ENCODE results near the gene C19orf25. TPM values are rescaled to one million over a fixed set of nuclear protein-coding genes. Genes with fewer than 3 reads are reported as not detected.
"Not testable (repeated sequence)": the region's sequence is repeated elsewhere in the genome, so short reads cannot be mapped to it uniquely, and the experiment has no call there.

C19orf25 gene
- total RNA-seq, 1 donor from 2014 or later = 16.9 TPM

GRCh38 chr19:1486720-1487575 is 7.9 kb upstream of the C19orf25 start:
- DNase-seq (ENCODE audit: low spot score) = no peak
- intact Hi-C loops (cut with DNase I) = no loop called here

DNA sequence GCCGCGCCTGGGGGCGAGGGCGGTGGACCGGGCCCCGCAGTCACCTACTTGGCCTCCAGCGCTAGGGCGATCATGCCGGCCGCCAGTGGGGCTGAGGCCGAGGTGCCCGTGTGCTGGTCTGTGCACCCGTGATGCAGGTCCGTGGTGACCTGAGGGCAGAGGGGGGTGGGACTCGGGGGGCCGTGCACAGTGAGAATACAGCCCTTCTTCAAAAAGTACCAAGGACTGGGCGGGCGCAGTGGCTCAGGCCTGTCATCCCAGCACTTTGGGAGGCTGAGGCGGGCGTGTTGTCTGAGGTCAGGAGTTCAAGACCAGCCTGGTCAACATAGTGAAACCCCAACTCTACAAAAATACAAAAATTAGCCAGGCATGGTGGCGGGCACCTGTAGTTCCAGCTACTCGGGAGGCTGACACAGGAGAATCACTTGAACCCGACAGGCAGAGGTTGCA is 5.0 kb upstream of the C19orf25 start:
- no peak for DNase-seq (ENCODE audit: low spot score)
- intact Hi-C loops (cut with DNase I) = no loop called here

DNA sequence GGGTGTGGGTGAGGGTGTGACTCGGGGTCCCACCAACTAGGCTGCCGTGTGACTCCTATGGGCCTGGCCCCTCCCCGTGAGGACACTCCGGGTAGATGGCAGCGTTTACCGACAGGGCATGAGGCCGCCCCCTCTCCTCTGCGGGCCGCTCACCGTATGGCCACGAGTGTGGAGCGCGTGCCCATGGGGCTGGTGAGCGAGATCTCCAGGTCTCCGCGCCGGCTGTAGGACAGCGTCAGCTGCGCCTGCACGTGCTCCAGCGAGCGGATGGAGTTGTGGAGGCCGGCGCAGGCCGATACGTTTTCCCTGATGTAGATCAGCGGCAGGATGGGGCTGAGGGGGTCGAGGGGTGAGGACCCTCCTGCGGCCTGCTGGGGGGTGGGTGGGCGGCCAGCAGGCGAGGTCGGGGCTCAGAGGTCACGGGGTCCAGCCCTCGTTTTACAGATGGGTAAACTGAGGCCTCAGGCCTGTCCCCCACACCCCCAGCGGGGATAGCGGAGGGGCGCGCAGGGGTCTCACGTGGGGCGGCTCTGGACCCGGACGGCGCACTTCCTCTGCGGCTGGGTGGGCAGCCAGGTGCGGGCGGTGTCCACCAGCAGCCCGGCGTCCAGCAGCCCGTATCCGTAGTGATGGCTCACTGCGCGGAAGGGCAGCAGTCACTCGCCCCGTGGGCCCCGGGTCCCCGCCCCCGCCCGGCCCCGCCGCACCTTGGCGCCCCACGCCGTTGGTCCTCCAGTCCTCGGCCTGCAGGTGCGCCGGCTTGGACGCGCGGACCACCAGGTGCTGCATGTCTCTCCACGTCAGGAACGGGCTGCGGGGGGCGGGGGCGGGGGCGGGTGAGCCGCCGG is 4.3 kb upstream of the C19orf25 start:
- intact Hi-C loops (cut with DNase I) = no loop called here

GRCh38 chr19:1482361-1483130 is 3.5 kb upstream of the C19orf25 start:
- intact Hi-C loops (cut with DNase I) = no loop called here
- DNase-seq (ENCODE audit: low spot score) = no peak

More for the DNA sequence above, 4.3 kb upstream of the C19orf25 start:
- DNase-seq (ENCODE audit: low spot score) = no peak

GRCh38 chr19:1481893-1482360 is 2.9 kb upstream of the C19orf25 start:
- intact Hi-C loops (cut with DNase I) = no loop called here
- DNase-seq (ENCODE audit: low spot score) = no peak

DNA sequence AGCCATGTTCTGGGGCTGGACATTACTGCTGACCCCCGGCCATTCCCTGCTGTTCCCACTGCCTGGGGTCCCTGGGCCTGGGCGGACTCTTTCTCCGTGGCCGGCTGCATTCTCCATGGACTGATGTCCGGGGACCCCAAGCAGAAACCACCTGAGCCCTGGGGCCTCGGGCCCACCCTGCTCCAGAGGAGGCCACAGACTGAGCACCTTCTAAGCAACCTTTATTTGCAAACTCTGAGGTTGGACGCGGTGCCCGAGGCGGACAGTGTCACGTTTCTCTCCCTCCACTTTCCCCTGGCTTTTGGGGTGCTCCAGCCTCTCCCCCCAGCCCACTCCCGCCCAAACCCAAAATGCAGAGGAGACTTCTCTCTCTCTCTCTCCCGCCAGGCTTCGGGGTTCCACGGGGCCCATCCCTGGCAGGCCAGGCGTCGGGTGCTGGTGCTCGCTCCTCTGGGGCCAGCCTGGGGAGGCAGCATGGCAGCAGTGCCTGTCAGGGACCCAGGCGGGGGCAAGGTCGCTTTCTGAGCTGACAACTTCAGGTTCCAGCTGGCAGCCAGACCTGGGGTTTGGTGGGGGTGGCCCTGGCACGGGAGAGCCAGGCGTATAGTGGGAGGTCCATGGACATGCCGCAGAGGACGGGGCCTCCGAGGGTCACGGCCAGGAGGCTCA is 2.3 kb upstream of the C19orf25 start:
- intact Hi-C loops (cut with DNase I) = no loop called here
- no peak for DNase-seq (ENCODE audit: low spot score)

GRCh38 chr19:1477056-1477455 is 2.0 kb downstream of the C19orf25 start:
- DNase-seq (ENCODE audit: low spot score); intact Hi-C loops (cut with DNase I): not testable (repeated sequence)

DNA sequence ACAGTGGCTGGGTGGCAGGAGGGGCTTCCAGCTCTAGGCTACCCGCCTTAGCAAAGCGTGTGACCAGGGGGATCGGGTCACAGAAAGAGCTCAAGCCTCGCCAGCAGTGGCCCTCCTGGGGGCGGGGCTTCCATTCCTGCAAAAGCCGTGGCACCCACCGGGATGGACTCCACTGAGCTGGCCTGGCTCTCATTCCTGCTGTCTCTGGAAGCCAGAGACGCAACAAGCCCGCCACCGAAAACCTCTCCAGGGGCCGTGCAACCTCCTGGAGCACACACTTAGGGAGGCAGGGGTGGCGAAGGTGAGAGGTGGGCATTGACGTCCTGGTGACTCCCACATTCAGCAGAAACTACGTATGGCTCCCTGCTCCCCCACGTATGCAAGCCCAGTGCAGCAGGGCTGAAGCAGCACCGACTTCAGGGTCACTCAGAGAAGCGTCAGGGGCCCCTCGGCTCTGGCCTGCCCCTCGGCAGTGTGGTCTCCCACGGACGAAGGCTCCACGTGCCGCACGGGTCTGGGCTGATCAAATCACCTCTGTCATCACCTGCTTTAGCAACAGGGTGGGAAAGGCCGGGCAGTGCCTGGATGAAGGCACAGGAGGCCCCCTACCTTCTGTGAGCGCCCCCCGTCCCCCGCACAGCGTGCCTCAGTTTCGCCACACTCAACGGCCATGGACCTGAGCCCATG is 3.1 kb downstream of the C19orf25 start:
- no peak for DNase-seq (ENCODE audit: low spot score)
- intact Hi-C loops (cut with DNase I) = no loop called here

DNA sequence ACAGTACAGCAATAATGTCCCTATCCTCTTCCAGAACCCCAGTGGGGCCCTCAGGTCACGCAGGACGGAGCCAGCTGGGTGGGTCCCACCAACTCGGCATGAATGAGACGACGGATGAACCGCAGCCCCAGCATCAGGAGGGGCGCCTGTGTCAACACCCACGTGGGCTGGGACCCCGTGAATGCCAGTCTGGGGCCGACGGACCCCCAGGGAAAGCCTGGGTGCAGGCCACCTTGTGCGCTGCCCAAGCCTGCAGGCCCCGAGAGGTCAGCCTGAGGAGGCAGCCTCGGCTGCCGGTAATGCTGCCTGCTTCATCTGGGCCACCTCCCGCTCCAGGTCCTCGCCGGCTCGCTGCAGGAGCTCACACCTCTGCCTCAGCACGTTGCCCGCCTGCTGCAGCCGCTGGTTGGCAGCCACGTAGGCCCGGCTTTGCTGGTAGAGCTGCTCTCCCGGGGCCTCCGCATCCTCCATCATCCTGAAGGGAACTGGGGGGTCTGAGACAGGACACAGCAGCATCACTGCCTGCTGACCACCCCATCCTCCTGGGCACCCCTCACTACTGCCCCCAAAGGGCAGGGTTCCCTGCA is 4.2 kb downstream of the C19orf25 start:
- DNase-seq (ENCODE audit: low spot score) = no peak

GRCh38 chr19:1474011-1474764 is 4.8 kb downstream of the C19orf25 start:
- intact Hi-C loops (cut with DNase I) = no loop called here
- no peak for DNase-seq (ENCODE audit: low spot score)

More for the DNA sequence above, 4.2 kb downstream of the C19orf25 start:
- intact Hi-C loops (cut with DNase I) = no loop called here

- no peak for DNase-seq (ENCODE audit: low spot score)
- intact Hi-C loops (cut with DNase I) = no loop called here
Observed at GRCh38 chr19:1473085-1473851, 5.7 kb downstream of the C19orf25 start.

GRCh38 chr19:1472231-1473084 is 6.6 kb downstream of the C19orf25 start:
- intact Hi-C loops (cut with DNase I) = no loop called here
- DNase-seq (ENCODE audit: low spot score) = no peak

DNA sequence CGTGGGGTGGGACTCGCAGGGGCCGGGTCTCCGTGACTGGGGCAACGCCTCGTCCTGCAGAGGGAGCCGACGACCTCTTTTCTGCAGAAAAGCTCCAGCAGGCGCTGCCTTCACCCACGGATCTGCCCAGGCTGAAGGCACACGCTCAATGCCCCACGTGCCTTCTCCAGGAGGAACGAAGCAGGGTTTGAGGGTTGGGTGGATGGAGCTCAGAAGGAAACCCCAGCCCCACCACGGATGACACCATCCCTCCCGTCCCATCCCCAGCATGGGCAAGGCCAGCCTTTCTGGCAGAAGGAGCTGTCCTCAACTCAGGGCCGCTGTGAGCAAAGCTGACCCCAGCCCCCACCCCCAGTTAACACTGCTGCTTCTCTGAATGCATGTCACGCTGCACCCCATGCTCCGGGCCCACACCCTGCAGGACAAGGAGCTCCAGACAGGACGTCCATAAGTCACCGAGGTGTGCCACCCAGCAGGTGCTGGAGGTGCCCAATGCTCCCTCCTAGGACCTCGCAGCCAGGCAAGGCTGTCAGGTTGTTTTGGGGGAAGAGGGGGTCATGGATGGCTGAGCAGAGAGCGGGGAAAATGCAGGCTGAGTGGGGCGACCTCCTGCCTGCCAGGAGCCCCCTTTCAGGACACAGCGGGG is 7.4 kb downstream of the C19orf25 start:
- no peak for DNase-seq (ENCODE audit: low spot score)

GRCh38 chr19:1471010-1471514 is 8.0 kb downstream of the C19orf25 start:
- no peak for DNase-seq (ENCODE audit: low spot score)
- intact Hi-C loops (cut with DNase I) = no loop called here

More for the DNA sequence above, 7.4 kb downstream of the C19orf25 start:
- intact Hi-C loops (cut with DNase I) = no loop called here

GRCh38 chr19:1470305-1471009 is 8.6 kb downstream of the C19orf25 start:
- DNase-seq (ENCODE audit: low spot score) = no peak
- intact Hi-C loops (cut with DNase I) = no loop called here
